Measurements from ENCODE around the gene MYO1A.

DNA sequence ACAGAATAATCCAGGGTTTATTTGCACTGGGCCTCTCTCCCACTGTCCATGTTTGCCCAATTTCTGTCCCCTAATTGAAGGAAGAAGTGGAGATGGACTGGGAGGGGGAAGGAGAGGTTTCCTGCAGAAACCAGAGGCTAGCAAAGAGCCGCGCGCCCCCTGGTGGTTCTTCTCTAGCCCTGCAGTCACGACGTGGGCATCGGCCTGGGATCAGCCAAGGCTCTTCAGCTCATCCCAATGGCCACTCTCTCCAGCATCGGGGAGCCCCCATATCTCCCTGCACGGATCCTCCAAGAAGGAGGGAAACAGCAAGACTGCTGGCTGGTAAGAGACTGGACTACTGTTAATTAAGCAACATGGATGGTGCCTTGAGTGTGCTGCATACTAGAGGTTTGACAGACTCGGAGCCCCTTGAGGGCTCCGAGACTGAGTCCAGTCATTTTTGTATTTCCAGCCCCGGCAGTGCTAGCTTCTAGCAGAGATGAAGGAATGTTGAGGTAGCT lies 62.3 kb downstream of the MYO1A start:
- TF ChIP-seq, protein P1, sequence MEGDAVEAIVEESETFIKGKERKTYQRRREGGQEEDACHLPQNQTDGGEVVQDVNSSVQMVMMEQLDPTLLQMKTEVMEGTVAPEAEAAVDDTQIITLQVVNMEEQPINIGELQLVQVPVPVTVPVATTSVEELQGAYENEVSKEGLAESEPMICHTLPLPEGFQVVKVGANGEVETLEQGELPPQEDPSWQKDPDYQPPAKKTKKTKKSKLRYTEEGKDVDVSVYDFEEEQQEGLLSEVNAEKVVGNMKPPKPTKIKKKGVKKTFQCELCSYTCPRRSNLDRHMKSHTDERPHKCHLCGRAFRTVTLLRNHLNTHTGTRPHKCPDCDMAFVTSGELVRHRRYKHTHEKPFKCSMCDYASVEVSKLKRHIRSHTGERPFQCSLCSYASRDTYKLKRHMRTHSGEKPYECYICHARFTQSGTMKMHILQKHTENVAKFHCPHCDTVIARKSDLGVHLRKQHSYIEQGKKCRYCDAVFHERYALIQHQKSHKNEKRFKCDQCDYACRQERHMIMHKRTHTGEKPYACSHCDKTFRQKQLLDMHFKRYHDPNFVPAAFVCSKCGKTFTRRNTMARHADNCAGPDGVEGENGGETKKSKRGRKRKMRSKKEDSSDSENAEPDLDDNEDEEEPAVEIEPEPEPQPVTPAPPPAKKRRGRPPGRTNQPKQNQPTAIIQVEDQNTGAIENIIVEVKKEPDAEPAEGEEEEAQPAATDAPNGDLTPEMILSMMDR (conservative IDR thresholded peaks at IDR 0.05; ENCODE audit: low read length), result peak; percentile 95
- TF ChIP-seq EZH2phosphoT487 (IDR thresholded peaks at IDR 0.05; ENCODE audit: borderline replicate concordance, low read depth, low read length), result no peak

Measured in OCI-LY7 (cell line).